ENCODE data around the gene JPH3.

The JPH3 gene

DNA sequence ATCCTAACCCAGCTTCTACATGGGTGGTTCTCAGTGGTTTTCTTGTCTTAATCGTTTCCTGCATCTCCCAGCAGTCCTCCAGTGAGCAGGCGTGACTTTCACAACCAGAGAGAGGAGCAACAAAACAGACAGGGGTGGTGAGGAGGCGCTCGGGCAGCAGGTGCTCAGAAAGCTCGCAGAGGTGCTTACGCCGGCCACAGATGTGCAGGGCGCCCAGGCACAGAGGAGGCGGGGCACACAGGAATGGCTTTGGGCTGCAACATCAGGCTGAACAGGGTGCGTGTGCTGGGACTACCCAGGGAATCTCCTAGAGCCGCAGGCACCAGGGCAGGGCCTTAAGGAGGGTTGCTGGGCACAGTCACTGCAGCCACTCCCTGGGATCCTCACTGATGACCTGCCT, 130.9 kb downstream of the JPH3 start:
- H3K4me3 ChIP-seq (ENCODE audit: low read depth, low read length), result no peak overlapping the region

DNA sequence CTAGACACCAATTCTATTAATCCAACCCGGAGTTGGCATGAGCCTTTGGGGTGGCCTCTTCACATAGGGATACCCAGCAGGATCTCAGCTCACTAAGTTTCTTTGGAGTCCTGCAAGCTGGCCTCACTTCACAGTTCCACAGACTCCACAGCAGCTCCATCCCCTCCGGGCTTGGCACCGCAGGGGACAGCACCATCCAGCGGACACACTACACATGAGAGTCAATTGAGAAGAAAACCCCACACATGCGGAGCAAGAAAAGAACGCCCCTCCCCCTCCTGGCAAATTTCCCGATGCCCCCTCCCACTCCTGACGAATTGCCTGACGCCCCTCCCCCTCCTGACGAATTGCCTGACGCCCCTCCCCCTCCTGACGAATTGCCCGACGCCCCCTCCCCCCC, 132.3 kb downstream of the JPH3 start:
- no peak overlapping the region for H3K4me3 ChIP-seq (ENCODE audit: low read depth, low read length)

DNA sequence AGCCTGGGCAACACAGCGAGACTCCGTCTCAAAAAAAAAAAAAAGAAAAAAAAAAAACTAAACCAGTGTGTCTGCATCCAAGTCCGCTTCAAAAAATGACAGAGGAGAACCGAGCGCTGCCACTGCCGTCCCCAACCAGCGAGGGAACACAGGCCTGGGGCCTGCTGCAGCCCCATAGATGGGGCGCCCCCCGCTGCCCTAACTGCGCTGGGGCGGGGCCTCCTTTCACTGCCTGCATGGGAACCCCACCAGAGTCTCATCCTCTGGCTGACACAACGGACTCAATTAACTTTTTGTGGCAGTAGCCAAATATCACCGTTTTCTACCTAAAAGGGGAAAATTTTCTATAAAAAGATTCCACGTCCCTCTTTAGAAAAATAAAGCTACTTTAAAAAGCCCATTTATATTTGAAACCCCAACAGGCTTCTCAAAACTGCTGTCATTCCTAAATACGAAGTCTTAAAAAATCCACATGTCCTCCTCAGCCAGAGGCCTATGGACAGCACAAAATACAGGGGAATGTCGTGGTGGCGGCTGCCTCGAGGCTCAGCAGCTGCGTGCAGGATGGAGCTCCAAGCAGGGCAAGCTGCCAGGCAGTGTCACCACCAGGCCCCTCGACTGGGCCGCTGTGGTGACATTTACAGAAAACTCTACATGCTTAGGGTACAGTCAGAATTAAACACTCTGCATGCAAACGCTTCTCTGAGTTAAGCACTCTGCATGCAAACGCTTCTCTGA, 133.1 kb downstream of the JPH3 start:
- no peak overlapping the region for H3K4me3 ChIP-seq (ENCODE audit: low read depth, low read length)

DNA sequence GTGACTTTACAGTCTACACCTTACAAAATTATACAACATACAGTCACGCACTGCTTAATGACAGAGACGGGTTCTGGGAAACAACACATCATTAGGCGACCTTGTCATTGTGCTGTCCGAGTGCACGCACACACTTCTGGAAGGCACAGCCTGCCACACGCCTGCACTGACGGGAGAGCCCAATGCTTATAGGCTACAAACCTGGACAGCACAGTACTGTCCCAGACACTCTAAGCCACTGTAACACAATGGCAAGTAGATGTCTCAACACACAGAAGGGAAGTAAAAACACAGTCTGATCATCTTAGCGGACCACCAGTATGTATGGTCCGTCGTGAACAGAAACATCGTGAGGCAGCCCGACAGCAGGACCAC, 133.7 kb downstream of the JPH3 start:
- no peak overlapping the region for H3K4me3 ChIP-seq (ENCODE audit: low read depth, low read length)

DNA sequence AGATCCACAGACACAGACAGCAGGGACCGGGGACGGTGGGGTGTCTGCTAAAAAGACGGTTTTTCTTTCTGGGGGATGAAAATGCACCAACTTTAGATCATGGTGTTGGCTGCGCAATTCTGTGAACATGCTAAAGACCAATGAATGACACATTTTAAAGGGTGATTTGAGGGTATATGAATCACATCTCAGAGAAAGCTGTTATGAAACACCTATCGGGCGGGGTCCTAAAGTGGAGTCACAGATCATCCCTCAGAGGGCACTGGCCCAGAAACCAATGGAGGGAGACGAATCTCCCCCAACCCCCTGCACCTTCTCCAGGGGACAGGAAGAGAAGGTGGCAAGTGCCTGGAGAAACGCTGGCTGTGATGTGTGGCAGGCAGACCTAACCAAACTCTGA, 137.5 kb downstream of the JPH3 start:
- no peak overlapping the region for H3K4me3 ChIP-seq (ENCODE audit: low read depth, low read length)

DNA sequence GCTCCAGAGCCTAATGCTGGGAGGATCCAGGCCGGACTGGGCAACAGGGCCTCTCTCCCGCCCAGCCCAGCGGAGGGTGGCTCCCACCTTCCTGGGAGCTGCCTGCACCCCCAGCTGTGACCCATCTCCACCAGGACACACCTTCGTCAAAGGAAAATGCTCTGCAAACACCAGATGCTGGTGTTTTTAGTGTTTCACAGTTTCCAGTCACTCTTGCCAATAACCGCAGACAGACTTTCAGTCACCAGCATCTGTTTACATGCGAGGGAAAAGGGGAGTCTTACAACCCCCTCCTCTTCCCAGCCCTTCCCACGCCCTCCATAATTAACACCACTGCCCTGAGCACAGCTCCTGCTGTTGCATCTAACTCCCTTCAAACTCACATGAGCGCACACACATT, 138.1 kb downstream of the JPH3 start:
- H3K4me3 ChIP-seq (ENCODE audit: low read depth, low read length), result no peak overlapping the region

DNA sequence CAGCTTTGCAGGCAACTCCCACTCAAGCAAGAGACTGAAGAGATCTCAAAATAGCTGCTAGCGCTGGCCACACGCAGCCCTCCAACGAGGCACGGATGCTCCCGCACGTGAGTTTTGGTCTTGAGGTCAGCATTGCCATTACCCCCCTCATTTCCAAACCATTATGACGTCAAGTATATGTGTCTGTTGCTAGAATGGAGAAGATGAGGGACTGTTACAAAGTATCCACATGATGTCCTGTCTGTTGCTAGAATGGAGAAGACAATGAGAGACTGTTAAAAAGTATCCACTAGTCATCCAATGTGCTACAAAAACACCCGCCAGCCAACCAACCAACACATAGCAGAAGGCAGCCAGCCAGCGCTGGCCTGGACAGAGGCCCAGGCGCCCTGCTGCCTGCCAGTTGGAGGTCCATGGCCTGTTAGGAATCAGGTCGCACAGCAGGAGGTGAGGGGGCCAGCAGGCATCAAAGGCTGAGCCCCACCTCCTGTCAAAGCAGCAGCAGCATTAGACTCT, 138.7 kb downstream of the JPH3 start:
- H3K4me3 ChIP-seq (ENCODE audit: low read depth, low read length), result no peak overlapping the region

DNA sequence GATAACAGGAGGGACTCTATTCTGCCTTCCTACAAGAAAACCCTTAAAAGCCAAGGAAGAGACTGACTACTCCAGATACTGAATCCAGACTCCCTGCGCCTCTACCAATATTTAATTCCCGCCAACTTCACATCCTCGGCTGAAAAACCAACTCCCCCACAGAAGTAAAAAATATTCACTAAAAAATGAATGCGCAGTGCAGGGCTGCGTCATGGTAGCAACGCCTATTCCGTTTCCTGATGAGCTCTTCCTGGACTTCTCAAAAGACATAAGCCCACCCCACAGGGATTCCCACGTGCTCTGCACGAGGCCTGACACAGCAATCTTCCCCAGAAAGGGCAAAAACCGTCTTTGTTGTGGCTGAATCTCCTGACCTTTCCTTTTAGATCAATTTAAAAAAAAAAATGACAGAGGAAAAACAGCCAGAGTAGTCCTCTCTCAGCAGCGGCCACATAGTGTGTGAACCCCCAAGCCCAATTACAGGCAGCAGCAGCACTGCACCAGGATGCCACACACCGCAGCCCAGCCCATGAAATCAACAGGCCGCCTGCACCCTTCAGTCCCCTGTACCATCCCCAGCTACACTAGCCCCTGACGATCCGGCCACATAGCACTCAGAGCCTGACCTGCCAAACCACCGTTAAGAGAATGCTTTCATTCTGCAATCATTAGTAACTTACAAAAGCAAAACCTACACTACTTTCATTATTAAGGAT, 139.6 kb downstream of the JPH3 start:
- H3K4me3 ChIP-seq (ENCODE audit: low read depth, low read length), result no peak overlapping the region

DNA sequence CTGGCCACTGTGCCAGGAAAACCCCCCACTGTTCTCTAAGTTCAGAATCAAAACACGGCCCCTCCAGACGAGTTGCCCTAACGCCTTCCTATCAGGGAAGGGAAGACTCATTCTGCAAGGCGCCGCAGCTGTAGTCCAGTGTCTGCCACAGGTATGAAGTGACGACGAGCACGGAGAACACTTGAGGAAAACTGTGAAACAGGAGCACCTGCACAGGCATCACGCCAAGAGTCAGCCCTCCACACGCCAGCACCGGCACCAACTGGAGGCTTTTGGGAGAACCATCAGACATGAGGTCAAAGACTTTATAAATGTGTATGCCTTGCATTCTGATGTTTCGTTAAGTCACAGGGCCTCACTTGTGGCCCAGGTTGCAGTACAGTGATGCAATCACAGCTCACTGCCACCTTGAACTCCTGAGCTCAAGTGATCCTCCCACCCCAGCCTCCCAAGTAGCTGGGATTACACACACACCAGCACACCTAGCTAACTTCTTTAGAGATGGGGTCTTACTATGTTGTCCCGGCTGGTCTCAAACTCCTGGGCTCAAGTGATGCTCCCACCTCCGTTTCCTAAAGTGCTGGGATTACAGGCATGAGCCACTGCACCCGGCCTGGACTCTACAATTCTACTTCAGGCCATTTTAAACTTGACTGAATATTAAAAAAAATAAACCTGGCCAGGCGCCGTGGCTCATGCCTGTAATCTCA, 140.6 kb downstream of the JPH3 start:
- no peak overlapping the region for H3K4me3 ChIP-seq (ENCODE audit: low read depth, low read length)

DNA sequence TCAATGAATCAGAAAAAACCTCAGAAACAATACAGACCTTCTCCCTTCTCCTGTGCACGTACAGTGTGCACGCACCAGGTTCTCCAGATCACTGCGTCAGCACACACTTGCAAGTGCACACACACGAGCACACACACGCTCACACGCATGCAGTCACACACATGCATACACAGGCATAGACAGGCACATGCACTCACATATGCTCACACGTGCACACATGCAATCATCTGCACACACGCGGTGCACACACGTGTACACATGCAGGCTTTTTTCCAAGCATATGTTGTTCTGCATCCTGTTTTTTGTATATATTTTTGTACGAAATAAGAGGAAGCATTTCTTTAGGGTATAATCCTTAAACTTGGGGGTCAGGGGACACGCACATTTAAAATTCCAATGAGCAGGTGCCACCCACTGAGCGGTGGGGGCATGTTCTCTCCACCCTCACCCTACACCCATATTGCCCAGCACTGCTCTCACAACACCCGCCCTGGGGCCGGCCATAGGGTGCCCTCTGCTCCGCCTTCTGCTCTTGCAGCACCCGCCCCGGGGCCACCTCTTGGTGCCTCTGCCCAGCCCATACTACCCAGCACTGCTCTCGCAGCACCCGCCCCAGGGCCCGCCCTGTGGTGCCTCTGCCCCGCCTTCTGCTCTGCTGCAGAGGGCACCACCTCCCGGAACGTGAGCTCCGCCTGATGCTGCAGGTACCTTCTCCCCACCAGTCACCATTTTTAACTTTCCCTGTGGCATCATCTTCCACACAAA, 142.6 kb downstream of the JPH3 start:
- H3K4me3 ChIP-seq (ENCODE audit: low read depth, low read length), result no peak overlapping the region

DNA sequence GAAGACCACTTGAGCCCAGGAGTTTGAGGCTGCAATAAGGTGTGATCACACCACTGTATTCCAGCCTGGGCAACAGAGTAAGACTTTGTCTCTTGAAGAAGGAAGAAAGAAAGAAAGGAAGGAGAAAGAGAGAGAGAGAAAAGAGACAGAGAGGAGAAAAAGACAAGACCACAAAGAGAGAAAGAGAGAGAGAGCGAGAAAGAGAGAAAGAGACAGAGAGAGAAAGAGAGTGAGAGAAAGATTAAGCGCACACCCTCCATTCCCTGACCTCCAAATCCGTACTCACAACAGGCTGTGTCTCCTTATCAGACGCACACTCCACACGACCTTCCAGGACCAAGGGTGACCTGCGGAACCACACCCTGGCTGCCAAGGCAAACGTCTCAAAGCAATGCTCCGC, 143.9 kb downstream of the JPH3 start:
- no peak overlapping the region for H3K4me3 ChIP-seq (ENCODE audit: low read depth, low read length)
